ENCODE results near the gene AHNAK2. TPM values are rescaled to one million over a fixed set of nuclear protein-coding genes. Genes with fewer than 3 reads are reported as not detected.
A peak's percentile ranks its signal among the peaks of the same experiment; 100 is the strongest.

Gene AHNAK2
- total and polyA plus RNA-seq, 2 donors from 2014 or later: 1.1 to 72.0 TPM

DNA sequence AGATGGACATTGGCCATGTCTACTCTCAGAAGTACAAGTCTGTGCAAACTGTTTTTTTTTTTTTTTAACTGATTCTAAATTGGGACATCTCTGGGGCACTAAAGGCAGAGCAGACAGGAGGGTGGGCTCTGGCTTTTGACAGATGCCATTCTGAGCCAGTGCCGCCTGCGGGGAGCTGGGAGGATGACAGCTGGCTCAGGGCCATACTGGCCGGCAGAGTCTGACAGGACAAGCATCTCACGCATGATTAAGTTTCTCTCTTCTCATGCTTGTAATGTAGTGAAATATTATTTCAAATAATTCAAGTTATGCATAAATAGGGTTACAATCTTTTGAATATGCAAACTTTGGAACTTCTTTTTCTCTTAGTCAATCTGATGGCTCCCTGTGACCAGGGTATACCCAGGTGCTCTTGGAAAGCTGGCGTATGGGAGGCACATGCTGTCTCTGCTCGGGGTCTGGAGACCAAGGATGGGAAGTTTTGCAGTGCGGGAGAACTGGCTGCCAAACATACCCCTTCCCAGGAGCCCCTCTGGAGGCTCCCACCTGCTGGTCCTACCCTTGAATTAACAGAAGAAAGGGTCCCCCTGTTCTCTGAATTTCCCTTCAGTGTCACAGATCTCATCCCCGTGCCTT is 35.1 kb upstream of the AHNAK2 start:
- TF ChIP-seq, protein P1, sequence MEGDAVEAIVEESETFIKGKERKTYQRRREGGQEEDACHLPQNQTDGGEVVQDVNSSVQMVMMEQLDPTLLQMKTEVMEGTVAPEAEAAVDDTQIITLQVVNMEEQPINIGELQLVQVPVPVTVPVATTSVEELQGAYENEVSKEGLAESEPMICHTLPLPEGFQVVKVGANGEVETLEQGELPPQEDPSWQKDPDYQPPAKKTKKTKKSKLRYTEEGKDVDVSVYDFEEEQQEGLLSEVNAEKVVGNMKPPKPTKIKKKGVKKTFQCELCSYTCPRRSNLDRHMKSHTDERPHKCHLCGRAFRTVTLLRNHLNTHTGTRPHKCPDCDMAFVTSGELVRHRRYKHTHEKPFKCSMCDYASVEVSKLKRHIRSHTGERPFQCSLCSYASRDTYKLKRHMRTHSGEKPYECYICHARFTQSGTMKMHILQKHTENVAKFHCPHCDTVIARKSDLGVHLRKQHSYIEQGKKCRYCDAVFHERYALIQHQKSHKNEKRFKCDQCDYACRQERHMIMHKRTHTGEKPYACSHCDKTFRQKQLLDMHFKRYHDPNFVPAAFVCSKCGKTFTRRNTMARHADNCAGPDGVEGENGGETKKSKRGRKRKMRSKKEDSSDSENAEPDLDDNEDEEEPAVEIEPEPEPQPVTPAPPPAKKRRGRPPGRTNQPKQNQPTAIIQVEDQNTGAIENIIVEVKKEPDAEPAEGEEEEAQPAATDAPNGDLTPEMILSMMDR (IDR thresholded peaks at IDR 0.05; ENCODE audit: borderline replicate concordance, extremely low read depth, insufficient read depth): no peak
- H3K36me3 ChIP-seq (ENCODE audit: control insufficient read depth in 2 of 3, insufficient read depth in 3 of 3, low read length in 3 of 3): no peaks in the 10 kb centered on the region
- no peaks in the 10 kb centered on the region for H3K9me3 ChIP-seq (ENCODE audit: control insufficient read depth in 2 of 3, insufficient read depth in 1 of 3, low read length in 3 of 3)
- FAIRE-seq (no peak), DNase-seq (peak in 1 of 5 donors; percentile 32)
- H3K4me1 ChIP-seq (ENCODE audit: control insufficient read depth in 2 of 3, insufficient read depth in 2 of 3, low read depth in 1 of 3, low read length in 3 of 3): peaks cover 0 to 4% (median 0%) of the 10 kb centered on the region in 3 donors
- H3K4me3 ChIP-seq (ENCODE audit: low read length in 3 of 3): no peak overlapping the region
- no peaks in the 10 kb centered on the region for H3K27me3 ChIP-seq (ENCODE audit: control insufficient read depth, insufficient read depth, low read length)
- intact Hi-C loops (cut with DNase I): no loop called here
- H3K27ac ChIP-seq (ENCODE audit: low read depth in 2 of 2, low read length in 2 of 2): no peak overlapping the region
- H3K9ac ChIP-seq (ENCODE audit: low read length in 3 of 3): peak overlapping the region in 1 of 3 donors; percentile 7

- intact Hi-C loops (cut with DNase I): no loop called here
- no peaks in the 10 kb centered on the region for H3K9me3 ChIP-seq (ENCODE audit: control insufficient read depth in 2 of 3, insufficient read depth in 1 of 3, low read length in 3 of 3)
- TF ChIP-seq, protein P1 (IDR thresholded peaks at IDR 0.05; ENCODE audit: borderline replicate concordance, extremely low read depth, insufficient read depth): peak; percentile 47
- H3K4me3 ChIP-seq (ENCODE audit: low read length in 3 of 3): no peak overlapping the region
- no peak for FAIRE-seq
- peak in 3 of 5 donors; percentile 25 to 53 (median 38) for DNase-seq
- no peak overlapping the region for H3K9ac ChIP-seq (ENCODE audit: low read length in 3 of 3)
- H3K4me1 ChIP-seq (ENCODE audit: control insufficient read depth in 2 of 3, insufficient read depth in 2 of 3, low read depth in 1 of 3, low read length in 3 of 3): peaks cover 0 to 4% (median 0%) of the 10 kb centered on the region in 3 donors
- no peak overlapping the region for H3K27ac ChIP-seq (ENCODE audit: low read depth in 2 of 2, low read length in 2 of 2)
- no peaks in the 10 kb centered on the region for H3K27me3 ChIP-seq (ENCODE audit: control insufficient read depth, insufficient read depth, low read length)
- no peaks in the 10 kb centered on the region for H3K36me3 ChIP-seq (ENCODE audit: control insufficient read depth in 2 of 3, insufficient read depth in 3 of 3, low read length in 3 of 3)
These were observed 34.2 kb upstream of the AHNAK2 start for GRCh38 chr14:105012171-105012985.

DNA sequence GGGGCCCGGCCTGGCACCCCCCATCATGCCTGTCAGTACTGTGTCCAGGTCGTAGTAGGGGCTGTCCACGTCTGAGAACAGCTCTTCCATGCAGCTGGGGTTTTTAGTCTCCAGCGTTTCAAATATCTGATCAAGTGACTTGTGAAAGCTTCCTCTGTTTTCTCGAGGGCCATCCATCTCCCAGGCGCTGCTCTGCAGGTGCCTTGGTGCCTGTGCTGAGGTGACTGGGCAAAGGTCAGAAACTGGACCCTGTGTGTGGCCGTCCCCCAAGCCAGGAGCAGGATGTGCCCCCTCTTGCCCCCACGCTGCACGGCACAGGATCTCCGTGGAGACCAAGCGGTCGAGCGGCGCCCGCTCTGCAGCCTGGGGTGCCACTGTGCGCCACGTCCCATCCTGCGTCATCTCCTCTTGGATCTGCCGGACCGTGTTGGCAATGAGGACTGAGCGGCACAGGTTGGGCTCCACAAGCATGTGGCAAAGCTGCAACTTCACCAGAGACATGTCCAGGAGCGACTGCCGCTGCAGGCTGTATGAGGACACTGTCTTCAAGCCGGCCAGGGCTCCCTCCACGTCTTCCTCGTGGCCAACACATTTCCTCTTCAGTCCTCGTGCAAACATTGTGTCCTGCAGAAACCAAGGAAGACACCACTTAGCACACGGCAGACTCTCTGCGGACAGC is 33.3 kb upstream of the AHNAK2 start:
- intact Hi-C loops (cut with DNase I): no loop called here
- no peak for FAIRE-seq
- peaks cover 0 to 4% (median 0%) of the 10 kb centered on the region in 3 donors for H3K4me1 ChIP-seq (ENCODE audit: control insufficient read depth in 2 of 3, insufficient read depth in 2 of 3, low read depth in 1 of 3, low read length in 3 of 3)

More for the DNA sequence above, 33.3 kb upstream of the AHNAK2 start:
- Histone ChIP-seq H3K4me3 (ENCODE audit: low read length in 3 of 3) (no peak overlapping the region), H3K9ac (ENCODE audit: low read length in 3 of 3) (no peak overlapping the region), H3K9me3 (ENCODE audit: control insufficient read depth in 2 of 3, insufficient read depth in 1 of 3, low read length in 3 of 3) (no peaks in the 10 kb centered on the region), H3K27me3 (ENCODE audit: control insufficient read depth, insufficient read depth, low read length) (no peaks in the 10 kb centered on the region), H3K27ac (ENCODE audit: low read depth in 2 of 2, low read length in 2 of 2) (no peak overlapping the region), H3K36me3 (ENCODE audit: control insufficient read depth in 2 of 3, insufficient read depth in 3 of 3, low read length in 3 of 3) (no peaks in the 10 kb centered on the region)
- TF ChIP-seq, protein P1 (IDR thresholded peaks at IDR 0.05; ENCODE audit: borderline replicate concordance, extremely low read depth, insufficient read depth): no peak
- no peak for DNase-seq
